Prostate gland (tissue), 2 donors: ENCODE measurements around the gene PITX1.

ENCODE experiments used
- CTCF ChIP-seq, 4 experiments: fragments of 200-600 bp in 2 of 4; fragments of 450-650 bp in 2 of 4; sonication (generic) in 2 of 4; IDR thresholded peaks; 1 replicate in 3 of 4; 2 replicates in 1 of 4; pipeline ENCODE4 v1.5.1; 2016 to 2019; ENCODE audit warnings: antibody characterized with exemption in 4 of 4, mild to moderate bottlenecking in 2 of 4, moderate library complexity in 2 of 4
- POLR2A ChIP-seq: fragments of 450-650 bp; IDR thresholded peaks from one replicate; pipeline ENCODE4 v1.6.1; 2016; ENCODE audit warnings: antibody characterized with exemption, mild to moderate bottlenecking
- POLR2AphosphoS5 ChIP-seq: sonication (generic); formaldehyde crosslinking; IDR thresholded peaks from one replicate; pipeline ENCODE4 v1.6.1; 2017; ENCODE audit warnings: antibody characterized with exemption

- no peak for TF ChIP-seq CTCF (IDR thresholded peaks at IDR 0.05)
- no peak for TF ChIP-seq POLR2AphosphoS5
- TF ChIP-seq POLR2A: no peak
Observed at GRCh38 chr5:135071311-135071710, 37.3 kb upstream of the PITX1 start.
